GM10266 (cell line): ENCODE measurements around the gene FGF14.
"Not testable (repeated sequence)": the region's sequence is repeated elsewhere in the genome, so short reads cannot be mapped to it uniquely, and the experiment has no call there.

Experiments
- DNase-seq: peaks from one replicate; pipeline ENCODE4 v3.0.0; 2012; ENCODE audit errors: extremely low spot score
- CTCF ChIP-seq: IDR thresholded peaks from 2 replicates; pipeline ENCODE4 v1.5.1; 2012; ENCODE audit warnings: mild to moderate bottlenecking, low read depth; ENCODE audit not compliant: control insufficient read depth, insufficient read depth; ENCODE audit errors: missing control alignments

FGF14 gene

GRCh38 chr13:102142473-102142826 is 259.4 kb downstream of the FGF14 start:
- DNase-seq, result no peak
- TF ChIP-seq CTCF, result no peak

GRCh38 chr13:102141625-102142472 is 260.0 kb downstream of the FGF14 start:
- DNase-seq, result peak; percentile 7

GRCh38 chr13:102139626-102140025 is 262.2 kb downstream of the FGF14 start:
- DNase-seq, result no peak
- no peak for TF ChIP-seq CTCF

More at GRCh38 chr13:102141625-102142472, 260.0 kb downstream of the FGF14 start:
- peak; percentile 52 for TF ChIP-seq CTCF

- no peak for TF ChIP-seq CTCF
- DNase-seq, result no peak
Observed at GRCh38 chr13:102138635-102139190, 263.1 kb downstream of the FGF14 start.

- not testable (repeated sequence) for DNase-seq
Observed at GRCh38 chr13:102137904-102138303, 263.9 kb downstream of the FGF14 start.

- DNase-seq, result no peak
- TF ChIP-seq CTCF, result no peak
Observed at GRCh38 chr13:102136735-102137296, 265.0 kb downstream of the FGF14 start.

- no peak for TF ChIP-seq CTCF
- no peak for DNase-seq
Observed at GRCh38 chr13:102132777-102133295, 269.0 kb downstream of the FGF14 start.
